Measurements from ENCODE around the gene LMX1A. TPM values are rescaled to one million over a fixed set of nuclear protein-coding genes. Genes with fewer than 3 reads are reported as not detected.

LMX1A gene
- total and polyA plus RNA-seq, 2 experiments from 2014 or later, result not detected

- H3K9me2 ChIP-seq (ENCODE audit: insufficient read depth), result peaks cover 4% of the 10 kb centered on the region; the same call in 1 of the 2 replicates
- no peak for ATAC-seq
These were observed 183.1 kb downstream of the LMX1A start for GRCh38 chr1:165173409-165173808.

More at GRCh38 chr1:165173409-165173808, 183.1 kb downstream of the LMX1A start:
- H3K4me1 Mint-ChIP-seq, result peaks cover 9% of the 10 kb centered on the region
- H2AFZ ChIP-seq, result no peak overlapping the region
- no peak for TF ChIP-seq ZNF331 (CRISPR knock-in tag; IDR thresholded peaks at IDR 0.05; ENCODE audit: low read depth)
- TF ChIP-seq NANOG (IDR thresholded peaks at IDR 0.05; ENCODE audit: borderline replicate concordance), result no peak
- TF ChIP-seq EZH2phosphoT487 (IDR thresholded peaks at IDR 0.05; ENCODE audit: unreplicated experiment), result no peak
- no peak for TF ChIP-seq ETS1 (IDR thresholded peaks at IDR 0.05)
- TF ChIP-seq, protein P1, sequence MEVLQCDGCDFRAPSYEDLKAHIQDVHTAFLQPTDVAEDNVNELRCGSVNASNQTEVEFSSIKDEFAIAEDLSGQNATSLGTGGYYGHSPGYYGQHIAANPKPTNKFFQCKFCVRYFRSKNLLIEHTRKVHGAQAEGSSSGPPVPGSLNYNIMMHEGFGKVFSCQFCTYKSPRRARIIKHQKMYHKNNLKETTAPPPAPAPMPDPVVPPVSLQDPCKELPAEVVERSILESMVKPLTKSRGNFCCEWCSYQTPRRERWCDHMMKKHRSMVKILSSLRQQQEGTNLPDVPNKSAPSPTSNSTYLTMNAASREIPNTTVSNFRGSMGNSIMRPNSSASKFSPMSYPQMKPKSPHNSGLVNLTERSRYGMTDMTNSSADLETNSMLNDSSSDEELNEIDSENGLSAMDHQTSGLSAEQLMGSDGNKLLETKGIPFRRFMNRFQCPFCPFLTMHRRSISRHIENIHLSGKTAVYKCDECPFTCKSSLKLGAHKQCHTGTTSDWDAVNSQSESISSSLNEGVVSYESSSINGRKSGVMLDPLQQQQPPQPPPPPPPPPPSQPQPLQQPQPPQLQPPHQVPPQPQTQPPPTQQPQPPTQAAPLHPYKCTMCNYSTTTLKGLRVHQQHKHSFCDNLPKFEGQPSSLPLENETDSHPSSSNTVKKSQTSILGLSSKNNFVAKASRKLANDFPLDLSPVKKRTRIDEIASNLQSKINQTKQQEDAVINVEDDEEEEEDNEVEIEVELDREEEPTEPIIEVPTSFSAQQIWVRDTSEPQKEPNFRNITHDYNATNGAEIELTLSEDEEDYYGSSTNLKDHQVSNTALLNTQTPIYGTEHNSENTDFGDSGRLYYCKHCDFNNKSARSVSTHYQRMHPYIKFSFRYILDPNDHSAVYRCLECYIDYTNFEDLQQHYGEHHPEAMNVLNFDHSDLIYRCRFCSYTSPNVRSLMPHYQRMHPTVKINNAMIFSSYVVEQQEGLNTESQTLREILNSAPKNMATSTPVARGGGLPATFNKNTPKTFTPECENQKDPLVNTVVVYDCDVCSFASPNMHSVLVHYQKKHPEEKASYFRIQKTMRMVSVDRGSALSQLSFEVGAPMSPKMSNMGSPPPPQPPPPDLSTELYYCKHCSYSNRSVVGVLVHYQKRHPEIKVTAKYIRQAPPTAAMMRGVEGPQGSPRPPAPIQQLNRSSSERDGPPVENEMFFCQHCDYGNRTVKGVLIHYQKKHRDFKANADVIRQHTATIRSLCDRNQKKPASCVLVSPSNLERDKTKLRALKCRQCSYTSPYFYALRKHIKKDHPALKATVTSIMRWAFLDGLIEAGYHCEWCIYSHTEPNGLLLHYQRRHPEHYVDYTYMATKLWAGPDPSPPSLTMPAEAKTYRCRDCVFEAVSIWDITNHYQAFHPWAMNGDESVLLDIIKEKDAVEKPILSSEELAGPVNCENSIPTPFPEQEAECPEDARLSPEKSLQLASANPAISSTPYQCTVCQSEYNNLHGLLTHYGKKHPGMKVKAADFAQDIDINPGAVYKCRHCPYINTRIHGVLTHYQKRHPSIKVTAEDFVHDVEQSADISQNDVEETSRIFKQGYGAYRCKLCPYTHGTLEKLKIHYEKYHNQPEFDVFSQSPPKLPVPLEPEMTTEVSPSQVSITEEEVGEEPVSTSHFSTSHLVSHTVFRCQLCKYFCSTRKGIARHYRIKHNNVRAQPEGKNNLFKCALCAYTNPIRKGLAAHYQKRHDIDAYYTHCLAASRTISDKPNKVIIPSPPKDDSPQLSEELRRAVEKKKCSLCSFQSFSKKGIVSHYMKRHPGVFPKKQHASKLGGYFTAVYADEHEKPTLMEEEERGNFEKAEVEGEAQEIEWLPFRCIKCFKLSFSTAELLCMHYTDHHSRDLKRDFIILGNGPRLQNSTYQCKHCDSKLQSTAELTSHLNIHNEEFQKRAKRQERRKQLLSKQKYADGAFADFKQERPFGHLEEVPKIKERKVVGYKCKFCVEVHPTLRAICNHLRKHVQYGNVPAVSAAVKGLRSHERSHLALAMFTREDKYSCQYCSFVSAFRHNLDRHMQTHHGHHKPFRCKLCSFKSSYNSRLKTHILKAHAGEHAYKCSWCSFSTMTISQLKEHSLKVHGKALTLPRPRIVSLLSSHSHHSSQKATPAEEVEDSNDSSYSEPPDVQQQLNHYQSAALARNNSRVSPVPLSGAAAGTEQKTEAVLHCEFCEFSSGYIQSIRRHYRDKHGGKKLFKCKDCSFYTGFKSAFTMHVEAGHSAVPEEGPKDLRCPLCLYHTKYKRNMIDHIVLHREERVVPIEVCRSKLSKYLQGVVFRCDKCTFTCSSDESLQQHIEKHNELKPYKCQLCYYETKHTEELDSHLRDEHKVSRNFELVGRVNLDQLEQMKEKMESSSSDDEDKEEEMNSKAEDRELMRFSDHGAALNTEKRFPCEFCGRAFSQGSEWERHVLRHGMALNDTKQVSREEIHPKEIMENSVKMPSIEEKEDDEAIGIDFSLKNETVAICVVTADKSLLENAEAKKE (CRISPR knock-in tag; IDR thresholded peaks at IDR 0.05), result no peak
- no peak for TF ChIP-seq POLR2AphosphoS5 (IDR thresholded peaks at IDR 0.05; ENCODE audit: low read depth)
- TF ChIP-seq EZH2 (IDR thresholded peaks at IDR 0.05; ENCODE audit: low read depth, unreplicated experiment), result no peak
- TF ChIP-seq JUNB (IDR thresholded peaks at IDR 0.05; ENCODE audit: unreplicated experiment), result no peak
- TF ChIP-seq CREB1 (CRISPR knock-in tag; IDR thresholded peaks at IDR 0.05; ENCODE audit: low read depth), result no peak
- no peak for TF ChIP-seq CTCF (conservative IDR thresholded peaks at IDR 0.05; ENCODE audit: low read depth in 2 of 2)
- TF ChIP-seq REST (IDR thresholded peaks at IDR 0.05; ENCODE audit: unreplicated experiment), result no peak
- no peak for TF ChIP-seq STAT1 (IDR thresholded peaks at IDR 0.05; ENCODE audit: unreplicated experiment)
- no peak for TF ChIP-seq ZNF114 (CRISPR knock-in tag; IDR thresholded peaks at IDR 0.05)
- H3K4me3 Mint-ChIP-seq, result no peak overlapping the region
- H3K9me3 Mint-ChIP-seq, result no peaks in the 10 kb centered on the region
- H3K36me3 Mint-ChIP-seq (ENCODE audit: low read depth), result no peaks in the 10 kb centered on the region
- H4K20me1 ChIP-seq (replicated peaks; ENCODE audit: insufficient read depth), result no peaks in the 10 kb centered on the region
- H3K4me3 ChIP-seq, result no peak overlapping the region
- no peak overlapping the region for H3K4me2 ChIP-seq
- no peaks in the 10 kb centered on the region for H3K4me1 ChIP-seq (ENCODE audit: insufficient read depth)
- no peaks in the 10 kb centered on the region for H3K79me2 ChIP-seq (replicated peaks; ENCODE audit: insufficient read depth)
- H3K27me3 Mint-ChIP-seq (ENCODE audit: insufficient read depth, low read depth, poor library complexity), result peaks cover 2% of the 10 kb centered on the region
- no peak overlapping the region for H3K27ac Mint-ChIP-seq
- H3K27ac ChIP-seq (ENCODE audit: low read depth), result no peak overlapping the region
- no peaks in the 10 kb centered on the region for H3K27me3 ChIP-seq (ENCODE audit: insufficient read depth)
- no peaks in the 10 kb centered on the region for H3K36me3 ChIP-seq (ENCODE audit: insufficient read depth)
- DNase-seq (ENCODE audit: low spot score), result no peak
- H3F3A ChIP-seq (replicated peaks; ENCODE audit: low read depth), result no peaks in the 10 kb centered on the region

Measured in GM23338 (cell line).